H9 (cell line): ENCODE results near the gene DPH5. TPM values are rescaled to one million over a fixed set of nuclear protein-coding genes. Genes with fewer than 3 reads are reported as not detected.
"Not testable (repeated sequence)": the region's sequence is repeated elsewhere in the genome, so short reads cannot be mapped to it uniquely, and the experiment has no call there.

Source experiments
- DNase-seq: peaks from one replicate; pipeline ENCODE4 v3.0.0-alpha.2; 2017
- H2AFZ ChIP-seq: one replicate; pipeline ENCODE4 v1.6.1; 2013; ENCODE audit warnings: mild to moderate bottlenecking, low read length, control low read depth, moderate library complexity
- H2AK5ac ChIP-seq: 2 replicates; pipeline ENCODE4 v1.6.1; 2013; ENCODE audit warnings: low read length, control low read depth, mixed read lengths; ENCODE audit not compliant: insufficient read length
- H2BK120ac ChIP-seq: one replicate; pipeline ENCODE4 v1.6.1; 2013; ENCODE audit warnings: low read depth, mild to moderate bottlenecking, low read length, control low read depth, inconsistent platforms; ENCODE audit not compliant: poor library complexity, severe bottlenecking
- H2BK12ac ChIP-seq: 2 replicates; pipeline ENCODE4 v1.6.1; 2013; ENCODE audit warnings: low read length, control low read depth, mixed read lengths, low read depth; ENCODE audit not compliant: insufficient read length
- H2BK15ac ChIP-seq: 2 replicates; pipeline ENCODE4 v1.6.1; 2013; ENCODE audit warnings: low read depth, low read length, control low read depth
- H2BK20ac ChIP-seq: one replicate; pipeline ENCODE4 v1.6.1; 2013; ENCODE audit warnings: low read depth, mild to moderate bottlenecking, low read length, control low read depth, inconsistent platforms; ENCODE audit not compliant: poor library complexity, severe bottlenecking
- H2BK5ac ChIP-seq: 2 replicates; pipeline ENCODE4 v1.6.1; 2013; ENCODE audit warnings: low read length, control low read depth, mixed read lengths; ENCODE audit not compliant: insufficient read length
- H3K14ac ChIP-seq: 2 replicates; pipeline ENCODE4 v1.6.1; 2013; ENCODE audit warnings: low read length, control low read depth; ENCODE audit not compliant: insufficient read depth
- H3K18ac ChIP-seq: 2 replicates; pipeline ENCODE4 v1.6.1; 2013; ENCODE audit warnings: low read depth, mild to moderate bottlenecking, mixed read lengths, low read length, control low read depth; ENCODE audit not compliant: insufficient read length
- H3K23ac ChIP-seq: 2 replicates; pipeline ENCODE4 v1.6.1; 2013; ENCODE audit warnings: low read length, control low read depth, mixed read lengths, low read depth; ENCODE audit not compliant: insufficient read length
- H3K23me2 ChIP-seq: 2 replicates; pipeline ENCODE4 v1.6.1; 2013; ENCODE audit warnings: low read depth, mild to moderate bottlenecking, mixed read lengths, low read length, control low read depth; ENCODE audit not compliant: insufficient read length, poor library complexity, severe bottlenecking
- H3K27ac ChIP-seq: 2 replicates; pipeline ENCODE4 v1.5.1; 2013; ENCODE audit warnings: low read length, control low read depth, mixed read lengths, low read depth; ENCODE audit not compliant: insufficient read length
- H3K27me3 ChIP-seq: 2 replicates; pipeline ENCODE4 v1.6.1; 2013; ENCODE audit warnings: low read length, control low read depth, inconsistent platforms; ENCODE audit not compliant: insufficient read depth
- H3K4ac ChIP-seq: 2 replicates; pipeline ENCODE4 v1.6.1; 2013; ENCODE audit warnings: low read depth, mild to moderate bottlenecking, control low read depth, inconsistent platforms, low read length, moderate library complexity
- H3K4me1 ChIP-seq: 2 replicates; pipeline ENCODE4 v1.6.1; 2013; ENCODE audit warnings: low read length, control low read depth, inconsistent platforms; ENCODE audit not compliant: insufficient read depth
- H3K4me2 ChIP-seq: 2 replicates; pipeline ENCODE4 v1.6.1; 2013; ENCODE audit warnings: low read length, control low read depth, mixed read lengths; ENCODE audit not compliant: insufficient read length, insufficient read depth
- H3K56ac ChIP-seq: 2 replicates; pipeline ENCODE4 v1.6.1; 2013; ENCODE audit warnings: low read depth, mild to moderate bottlenecking, mixed read lengths, low read length, control low read depth; ENCODE audit not compliant: insufficient read length
- H3K79me1 ChIP-seq: 2 replicates; pipeline ENCODE4 v1.6.1; 2013; ENCODE audit warnings: low read depth, mild to moderate bottlenecking, moderate library complexity, low read length, control low read depth, inconsistent platforms; ENCODE audit not compliant: insufficient read depth, poor library complexity, severe bottlenecking
- H3K79me2 ChIP-seq: 2 replicates; pipeline ENCODE4 v1.6.1; 2013; ENCODE audit warnings: low read length, control low read depth, inconsistent platforms; ENCODE audit not compliant: insufficient read depth
- H3K9ac ChIP-seq: 2 replicates; pipeline ENCODE4 v1.6.1; 2013; ENCODE audit warnings: low read length, control low read depth, mixed read lengths; ENCODE audit not compliant: insufficient read length; ENCODE audit errors: extremely low read depth
- H3K9me3 ChIP-seq: one replicate; pipeline ENCODE4 v1.6.1; 2013; ENCODE audit warnings: low read depth, low read length, inconsistent platforms; ENCODE audit not compliant: control insufficient read depth
- H3T11ph ChIP-seq: one replicate; pipeline ENCODE4 v1.6.1; 2013; ENCODE audit warnings: mild to moderate bottlenecking, low read length, control low read depth, inconsistent platforms
- H4K20me1 ChIP-seq: one replicate; pipeline ENCODE4 v1.6.1; 2013; ENCODE audit not compliant: control insufficient read depth, insufficient read length, insufficient read depth
- H4K5ac ChIP-seq: 2 replicates; pipeline ENCODE4 v1.6.1; 2013; ENCODE audit warnings: low read depth, mild to moderate bottlenecking, mixed read lengths, low read length, control low read depth; ENCODE audit not compliant: insufficient read length
- H4K8ac ChIP-seq: replicated peaks from 2 replicates; pipeline ENCODE4 v1.6.1; 2013; ENCODE audit warnings: low read length, control low read depth, mixed read lengths, low read depth; ENCODE audit not compliant: insufficient read length
- H4K91ac ChIP-seq: 2 replicates; pipeline ENCODE4 v1.6.1; 2013; ENCODE audit warnings: low read depth, mild to moderate bottlenecking, moderate library complexity, mixed read lengths, low read length, control low read depth; ENCODE audit not compliant: insufficient read length
- H3K27ac Mint-ChIP-seq, 3 experiments: 2 replicates in 2 of 3; 3 replicates in 1 of 3; pipeline ENCODE4 v1.8.0; 2020 to 2021; ENCODE audit warnings: mixed read lengths in 3 of 3, mild to moderate bottlenecking in 1 of 3, moderate library complexity in 1 of 3
- H3K27me3 Mint-ChIP-seq: 2 replicates; pipeline ENCODE4 v1.8.0; 2021; ENCODE audit warnings: low read depth, mild to moderate bottlenecking, moderate library complexity, mixed read lengths
- H3K36me3 Mint-ChIP-seq, 3 experiments: 2 replicates in 2 of 3; 3 replicates in 1 of 3; pipeline ENCODE4 v1.8.0; 2020 to 2021; ENCODE audit warnings: low read depth in 3 of 3, mixed read lengths in 3 of 3; ENCODE audit not compliant: insufficient read depth in 1 of 3
- H3K4me1 Mint-ChIP-seq, 2 experiments: 2 replicates each; pipeline ENCODE4 v1.8.0; 2020; ENCODE audit warnings: mixed read lengths in 2 of 2
- H3K4me3 Mint-ChIP-seq, 2 experiments: 2 replicates in 1 of 2; 3 replicates in 1 of 2; pipeline ENCODE4 v1.8.0; 2020 to 2021; ENCODE audit warnings: mild to moderate bottlenecking in 2 of 2, mixed read lengths in 2 of 2, moderate library complexity in 1 of 2
- H3K9me3 Mint-ChIP-seq, 2 experiments: 2 replicates in 1 of 2; 3 replicates in 1 of 2; pipeline ENCODE4 v1.8.0; 2020; ENCODE audit warnings: mild to moderate bottlenecking in 2 of 2, mixed read lengths in 2 of 2, moderate library complexity in 1 of 2
- WGBS: extraction: QIAGEN DNeasy Blood & Tissue Kit; methylation state at CpG from one replicate; pipeline ENCODE4 v1.1.7; 2013; ENCODE audit warnings: missing lambda C conversion rate, low lambda C conversion rate, mixed read lengths; ENCODE audit not compliant: insufficient read length; ENCODE audit errors: extremely low coverage; 5-methylcytosine and 5-hydroxymethylcytosine counted together
- total RNA-seq: library from RNA; stranded (reverse); gene quantifications from 2 replicates; pipeline ENCODE4 v1.2.1, GENCODE V29; 2021
- TF ChIP-seq, protein P1 (sequence below): fragments of 200-600 bp; sonication (generic); conservative IDR thresholded peaks from 3 replicates; pipeline ENCODE4 v1.8.0; 2021; ENCODE audit warnings: antibody characterized with exemption, mild to moderate bottlenecking

Gene DPH5
- total RNA-seq, 1 experiment from 2014 or later = 49.4 TPM

DNA sequence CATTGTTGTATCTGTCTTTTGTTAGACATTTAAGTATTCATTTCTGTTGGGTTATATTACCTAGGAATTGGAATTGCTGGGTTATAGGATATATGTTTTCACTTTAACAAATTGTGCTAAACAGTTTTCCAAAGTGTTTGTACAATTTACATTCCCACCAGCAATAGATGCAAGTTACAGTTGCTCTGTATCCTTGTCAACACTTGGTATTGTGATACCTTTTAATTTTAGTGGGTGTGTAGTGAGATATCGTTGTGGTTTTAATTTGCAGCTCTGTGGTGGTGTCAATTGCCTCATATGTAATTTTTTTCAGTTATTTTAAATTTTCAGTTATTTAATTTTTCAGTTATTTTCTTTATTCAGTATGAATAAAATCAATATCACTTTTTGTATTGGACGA is 7.4 kb upstream of the DPH5 start:
- no peak overlapping the region for H4K91ac ChIP-seq
- H3K9ac ChIP-seq = no peak overlapping the region
- no peak overlapping the region for H2BK20ac ChIP-seq
- H3K14ac ChIP-seq = no peak overlapping the region
- H3K79me1 ChIP-seq = no peaks in the 10 kb centered on the region
- no peak overlapping the region for H2AFZ ChIP-seq
- Mint-ChIP-seq H3K9me3 (peaks cover 0 to under 1% of the 10 kb centered on the region in 2 experiments; a peak in 1 of 5 replicates), H3K27ac (no peak overlapping the region), H3K36me3 (peaks cover 7 to 14% (median 9%) of the 10 kb centered on the region in 3 experiments; a peak in 6 of 7 replicates), H3K4me1 (peaks cover 5% of the 10 kb centered on the region in 2 experiments; a peak in 3 of 4 replicates), H3K27me3 (no peaks in the 10 kb centered on the region), H3K4me3 (no peak overlapping the region)
- no peak overlapping the region for H2BK12ac ChIP-seq
- H3K56ac ChIP-seq = no peak overlapping the region
- no peak overlapping the region for H3K4ac ChIP-seq
- no peak overlapping the region for H2BK15ac ChIP-seq
- no peak overlapping the region for H3T11ph ChIP-seq
- H3K9me3 ChIP-seq = no peaks in the 10 kb centered on the region
- H3K23me2 ChIP-seq = no peaks in the 10 kb centered on the region
- H3K18ac ChIP-seq = no peak overlapping the region
- TF ChIP-seq, protein P1, sequence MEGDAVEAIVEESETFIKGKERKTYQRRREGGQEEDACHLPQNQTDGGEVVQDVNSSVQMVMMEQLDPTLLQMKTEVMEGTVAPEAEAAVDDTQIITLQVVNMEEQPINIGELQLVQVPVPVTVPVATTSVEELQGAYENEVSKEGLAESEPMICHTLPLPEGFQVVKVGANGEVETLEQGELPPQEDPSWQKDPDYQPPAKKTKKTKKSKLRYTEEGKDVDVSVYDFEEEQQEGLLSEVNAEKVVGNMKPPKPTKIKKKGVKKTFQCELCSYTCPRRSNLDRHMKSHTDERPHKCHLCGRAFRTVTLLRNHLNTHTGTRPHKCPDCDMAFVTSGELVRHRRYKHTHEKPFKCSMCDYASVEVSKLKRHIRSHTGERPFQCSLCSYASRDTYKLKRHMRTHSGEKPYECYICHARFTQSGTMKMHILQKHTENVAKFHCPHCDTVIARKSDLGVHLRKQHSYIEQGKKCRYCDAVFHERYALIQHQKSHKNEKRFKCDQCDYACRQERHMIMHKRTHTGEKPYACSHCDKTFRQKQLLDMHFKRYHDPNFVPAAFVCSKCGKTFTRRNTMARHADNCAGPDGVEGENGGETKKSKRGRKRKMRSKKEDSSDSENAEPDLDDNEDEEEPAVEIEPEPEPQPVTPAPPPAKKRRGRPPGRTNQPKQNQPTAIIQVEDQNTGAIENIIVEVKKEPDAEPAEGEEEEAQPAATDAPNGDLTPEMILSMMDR = no peak
- no peak overlapping the region for H4K5ac ChIP-seq
- WGBS = no CpG with 5 or more reads among the region's 2 CpGs
- no peak for DNase-seq
- H4K20me1 ChIP-seq = no peaks in the 10 kb centered on the region
- H4K8ac ChIP-seq = no peak overlapping the region
- no peaks in the 10 kb centered on the region for H3K27me3 ChIP-seq
- H3K23ac ChIP-seq = no peak overlapping the region
- no peak overlapping the region for H2BK5ac ChIP-seq
- H2AK5ac ChIP-seq = no peak overlapping the region
- H3K4me2 ChIP-seq = no peak overlapping the region
- no peaks in the 10 kb centered on the region for H3K79me2 ChIP-seq
- H2BK120ac ChIP-seq = no peak overlapping the region
- H3K27ac ChIP-seq = no peak overlapping the region
- H3K4me1 ChIP-seq = no peaks in the 10 kb centered on the region

DNA sequence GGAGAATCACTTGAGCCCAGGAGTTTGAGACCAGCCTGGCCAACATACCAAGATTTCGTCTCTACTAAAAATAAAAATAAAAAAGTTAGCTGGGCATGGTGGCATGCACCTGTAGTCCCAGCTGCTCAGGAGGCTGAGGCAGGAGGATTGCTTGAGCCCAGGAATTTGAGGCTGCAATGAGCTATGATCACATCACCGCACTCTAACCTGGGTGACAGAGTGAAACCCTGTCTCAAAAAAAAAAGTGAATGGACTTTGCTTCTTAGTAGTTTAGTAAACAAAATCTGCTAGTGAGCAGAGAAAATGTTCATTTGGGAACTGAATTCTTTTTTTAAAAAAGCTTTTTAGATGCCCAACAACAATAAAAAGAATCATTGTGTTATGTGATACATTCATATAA is 6.5 kb upstream of the DPH5 start:
- not testable (repeated sequence) for H3K56ac ChIP-seq, H3K23ac ChIP-seq, H3K4ac ChIP-seq, H2AFZ ChIP-seq, H3K4me2 ChIP-seq, H3K79me1 ChIP-seq, H2BK12ac ChIP-seq, H3T11ph ChIP-seq, H2BK20ac ChIP-seq, H2AK5ac ChIP-seq, H2BK15ac ChIP-seq, DNase-seq, H3K18ac ChIP-seq, H3K27ac ChIP-seq, H4K20me1 ChIP-seq, H4K8ac ChIP-seq, H3K4me3 Mint-ChIP-seq, H3K9me3 Mint-ChIP-seq, H3K79me2 ChIP-seq, H3K27ac Mint-ChIP-seq, H2BK5ac ChIP-seq, H4K91ac ChIP-seq, H3K9ac ChIP-seq, H4K5ac ChIP-seq, H3K9me3 ChIP-seq, H3K4me1 ChIP-seq, H3K14ac ChIP-seq, H3K23me2 ChIP-seq, H3K27me3 ChIP-seq, H3K27me3 Mint-ChIP-seq, H2BK120ac ChIP-seq
- H3K36me3 Mint-ChIP-seq = peaks cover 2 to 15% (median 6%) of the 10 kb centered on the region in 3 experiments; a peak in 6 of 7 replicates
- H3K4me1 Mint-ChIP-seq = peaks cover 11 to 14% of the 10 kb centered on the region in 2 experiments
- no CpG with 5 or more reads among the region's 2 CpGs for WGBS
